GM18499 (cell line): ENCODE measurements around the gene LPGAT1.

ENCODE experiments used
- ATAC-seq: cut with Tn5 transposase; IDR thresholded peaks from one replicate; pipeline ENCODE4 v1.9.1; 2021; ENCODE audit warnings: moderate number of reproducible peaks; ENCODE audit not compliant: insufficient read depth, unreplicated experiment

LPGAT1 gene

DNA sequence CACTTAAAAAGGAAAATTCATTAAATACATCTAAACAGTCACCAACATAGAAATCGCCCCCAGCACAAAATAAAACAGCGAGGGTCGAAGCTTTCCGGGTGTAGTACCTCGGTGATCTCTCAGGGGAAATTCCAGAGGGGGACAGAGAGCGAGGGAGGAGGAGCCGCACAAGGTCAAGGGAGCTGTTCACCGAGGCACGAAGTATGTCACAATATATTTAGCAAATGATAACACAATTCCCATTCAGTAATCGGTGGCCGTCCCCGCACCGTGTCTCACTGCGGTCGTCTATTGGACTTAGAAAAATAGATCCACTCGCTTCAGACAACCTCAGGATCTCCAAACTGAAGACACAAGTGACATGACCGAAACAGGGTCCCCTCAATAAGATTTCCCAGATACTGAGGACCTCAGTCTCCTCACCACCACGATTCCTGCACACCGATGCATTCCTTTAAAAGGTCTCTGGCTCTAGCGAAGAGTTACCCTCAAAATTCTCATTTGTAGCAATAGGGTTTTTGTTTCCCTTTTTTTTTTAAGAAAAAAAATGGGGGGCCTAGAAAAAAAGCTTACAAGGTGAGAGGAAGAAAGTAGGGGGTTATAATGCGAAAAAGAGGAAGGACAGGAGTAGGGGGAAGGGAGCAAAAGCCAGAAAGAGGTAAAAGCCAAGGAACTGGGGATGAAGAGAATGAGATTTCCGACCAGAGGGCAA is 1.1 kb downstream of the LPGAT1 start:
- no peak for ATAC-seq

GRCh38 chr1:211828584-211829342 is 1.8 kb downstream of the LPGAT1 start:
- no peak for ATAC-seq

DNA sequence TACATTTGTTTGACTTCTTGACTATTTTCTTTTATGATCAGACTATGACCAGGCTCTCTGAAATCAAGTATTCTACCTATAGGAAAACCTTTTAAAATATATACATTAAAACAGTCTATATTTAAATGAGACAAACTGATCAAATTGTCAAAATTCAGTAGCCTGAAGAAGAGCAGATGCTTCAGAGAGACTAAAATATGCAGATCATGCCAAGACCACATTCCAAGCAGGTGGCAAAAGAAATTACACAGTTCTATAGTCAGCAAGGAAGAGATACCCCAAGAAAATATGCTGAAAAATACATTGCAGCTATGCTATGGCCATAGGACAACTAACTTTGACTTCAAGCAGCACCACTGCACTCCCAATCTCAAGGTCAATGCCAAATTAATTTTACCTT is 3.5 kb downstream of the LPGAT1 start:
- ATAC-seq = no peak

GRCh38 chr1:211825980-211826379 is 4.6 kb downstream of the LPGAT1 start:
- no peak for ATAC-seq

GRCh38 chr1:211822677-211823407 is 7.7 kb downstream of the LPGAT1 start:
- ATAC-seq = no peak

DNA sequence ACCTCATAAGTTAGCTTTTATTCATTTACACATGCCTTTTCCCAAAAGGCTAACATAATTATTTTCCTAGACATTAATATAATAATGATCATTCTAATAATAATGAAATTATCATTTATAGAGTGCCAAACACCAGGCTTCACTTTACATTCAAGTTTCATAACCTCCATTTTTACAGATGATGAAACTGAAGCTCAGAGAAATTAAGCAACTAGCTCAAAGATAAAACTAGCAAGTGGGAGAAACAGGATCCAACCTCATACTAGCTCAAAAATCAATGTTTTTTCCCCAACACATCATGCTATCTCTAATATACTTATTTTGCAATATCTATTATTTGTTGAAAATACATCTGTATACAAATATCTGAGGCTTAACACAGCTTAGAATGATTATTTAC is 14.0 kb downstream of the LPGAT1 start:
- no peak for ATAC-seq

GRCh38 chr1:211814313-211814712 is 16.2 kb downstream of the LPGAT1 start:
- no peak for ATAC-seq

DNA sequence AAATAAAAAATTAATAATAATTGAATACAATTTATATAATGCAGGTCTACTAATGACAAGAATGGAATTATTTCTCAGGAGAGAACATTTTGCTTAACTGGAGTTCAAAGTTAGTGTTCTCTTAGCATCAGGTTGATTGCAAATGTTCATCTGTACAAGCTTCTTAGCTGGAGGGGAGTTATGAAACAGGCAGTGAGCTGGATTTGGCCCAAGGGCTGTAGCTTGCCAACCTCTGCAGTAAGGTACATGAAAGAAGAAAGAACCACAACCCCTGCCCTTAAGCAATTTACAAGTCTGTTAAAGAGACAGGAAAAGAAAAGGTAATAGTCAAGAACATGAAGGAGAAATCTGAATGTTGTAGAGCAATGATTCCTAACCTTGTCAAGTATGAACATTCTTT is 17.0 kb downstream of the LPGAT1 start:
- ATAC-seq = no peak

DNA sequence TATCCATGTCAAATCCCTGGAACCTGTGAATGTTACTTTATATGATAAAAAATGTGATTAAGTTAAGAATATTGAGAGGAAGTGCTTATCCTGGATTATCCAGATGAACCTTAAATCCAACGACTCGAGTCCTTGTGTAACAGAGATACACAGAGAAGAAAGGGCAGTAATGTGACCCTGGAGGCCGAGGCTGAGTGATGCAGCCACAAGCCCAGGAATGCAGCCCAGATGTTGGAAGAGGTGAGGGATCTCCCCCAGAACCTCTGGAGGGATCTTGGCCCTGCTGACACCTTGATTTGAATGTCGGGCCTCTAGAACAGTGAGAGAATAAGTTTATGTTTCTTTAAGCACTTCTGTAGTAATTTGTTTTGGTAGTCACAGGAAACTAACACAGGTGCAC is 18.0 kb downstream of the LPGAT1 start:
- ATAC-seq = no peak

- ATAC-seq = no peak
Observed at GRCh38 chr1:211811848-211812247, 18.7 kb downstream of the LPGAT1 start.

GRCh38 chr1:211811126-211811525 is 19.4 kb downstream of the LPGAT1 start:
- ATAC-seq = no peak

- ATAC-seq = no peak
Observed at GRCh38 chr1:211808475-211808874, 22.1 kb downstream of the LPGAT1 start.

GRCh38 chr1:211804915-211805314 is 25.6 kb downstream of the LPGAT1 start:
- ATAC-seq = no peak

DNA sequence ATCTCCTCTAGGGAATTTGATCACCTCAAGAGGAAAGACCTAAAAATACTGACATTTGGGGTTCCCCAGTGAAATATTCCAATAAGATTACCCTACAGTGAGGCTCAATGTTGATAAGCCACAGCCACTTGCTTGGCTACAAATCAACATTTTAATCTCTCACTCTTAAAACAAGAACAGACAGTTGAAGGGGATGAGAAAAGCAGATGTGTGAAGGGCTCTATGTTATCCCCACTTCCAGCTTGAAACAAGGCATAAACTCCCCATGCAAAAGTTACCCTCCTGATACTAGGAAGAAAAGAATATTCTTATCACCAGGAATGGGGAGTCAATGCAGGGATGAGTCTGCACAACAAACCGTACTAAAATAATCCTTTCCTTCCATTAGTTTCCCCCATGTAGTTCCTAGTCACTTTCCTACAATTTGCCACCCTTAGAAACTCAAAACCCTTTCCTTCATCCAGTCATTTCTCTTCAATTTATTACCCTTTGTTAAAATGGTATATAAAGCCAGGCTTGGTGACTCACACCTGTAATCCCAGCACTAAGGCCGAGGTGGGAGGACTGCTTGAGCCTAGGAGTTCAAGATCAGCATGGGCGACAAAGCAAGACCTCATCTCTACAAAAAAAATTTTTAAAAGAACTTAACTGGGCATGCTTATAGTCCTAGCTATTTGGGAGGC is 29.5 kb downstream of the LPGAT1 start:
- ATAC-seq = no peak

GRCh38 chr1:211797994-211798393 is 32.6 kb downstream of the LPGAT1 start:
- no peak for ATAC-seq

GRCh38 chr1:211791979-211792378 is 38.6 kb downstream of the LPGAT1 start:
- ATAC-seq = no peak

GRCh38 chr1:211789641-211790464 is 40.7 kb downstream of the LPGAT1 start:
- no peak for ATAC-seq

GRCh38 chr1:211788626-211789025 is 41.9 kb downstream of the LPGAT1 start:
- no peak for ATAC-seq

DNA sequence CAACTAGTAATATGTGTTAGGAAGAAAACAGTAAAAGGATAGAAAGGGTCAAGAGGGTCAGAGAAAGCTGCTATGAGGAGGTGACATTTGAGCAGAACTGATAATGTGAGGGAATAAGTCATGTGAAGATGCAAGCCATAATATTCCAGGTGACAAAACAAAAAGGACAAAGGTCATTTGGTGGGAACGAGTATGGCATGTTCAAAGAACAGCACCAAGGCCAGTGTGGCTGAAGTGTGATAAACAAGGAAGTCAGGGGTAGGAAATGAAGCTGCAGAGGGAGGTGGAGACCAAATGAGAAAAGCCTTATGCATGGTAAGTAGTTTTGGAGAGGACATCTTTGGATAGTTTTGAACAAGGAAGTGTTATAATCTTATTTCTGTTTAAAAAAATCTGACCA is 46.7 kb downstream of the LPGAT1 start:
- no peak for ATAC-seq

DNA sequence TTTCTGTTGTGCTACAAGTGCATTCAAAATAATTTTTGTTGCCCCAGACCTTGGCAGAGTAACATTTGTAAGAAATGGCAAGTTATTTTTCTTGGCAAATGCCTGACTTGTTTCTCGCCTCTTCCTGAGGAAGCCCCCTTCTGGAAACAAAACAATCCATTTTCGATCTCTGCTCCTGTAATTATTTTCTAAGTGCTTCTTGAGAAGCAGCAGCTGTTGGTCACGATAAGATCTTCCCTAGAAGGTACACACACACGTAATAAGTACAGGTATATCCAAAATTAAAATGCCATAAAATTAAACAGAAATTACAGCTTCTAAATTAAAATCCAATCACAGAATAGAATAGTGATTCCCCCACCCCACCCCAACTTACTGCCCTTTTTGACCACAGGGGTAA is 47.3 kb downstream of the LPGAT1 start:
- no peak for ATAC-seq
